ENCODE results near the gene EWSR1. TPM values are rescaled to one million over a fixed set of nuclear protein-coding genes. Genes with fewer than 3 reads are reported as not detected.

The EWSR1 gene
- polyA plus RNA-seq, 3 donors, result 81.2 to 280 (median 136) TPM

- DNase-seq, result no peak
- Mint-ChIP-seq H3K9me3 (no peaks in the 10 kb centered on the region), H3K4me1 (peaks cover 5% of the 10 kb centered on the region), H3K27ac (no peak overlapping the region), H3K4me3 (no peak overlapping the region), H3K27me3 (ENCODE audit: low read depth in 3 of 3) (peaks cover under 1 to 1% (median 1%) of the 10 kb centered on the region in 3 donors), H3K36me3 (no peaks in the 10 kb centered on the region)
- Histone ChIP-seq H3K9ac (ENCODE audit: insufficient read depth, low read length, poor library complexity, severe bottlenecking) (no peak overlapping the region), H3K9me3 (replicated peaks in 1 of 2; ENCODE audit: control insufficient read depth in 1 of 2, insufficient read depth in 1 of 2, low read length in 2 of 2) (no peaks in the 10 kb centered on the region), H3K36me3 (replicated peaks in 1 of 2; ENCODE audit: control insufficient read depth in 1 of 2, insufficient read depth in 2 of 2, low read length in 2 of 2) (no peaks in the 10 kb centered on the region), H3K27ac (ENCODE audit: low read depth in 1 of 2, low read length in 2 of 2) (no peak overlapping the region), H3K4me1 (ENCODE audit: control insufficient read depth in 1 of 2, insufficient read depth in 2 of 2, low read length in 2 of 2) (no peaks in the 10 kb centered on the region), H4K20me1 (ENCODE audit: insufficient read depth, low read length) (no peaks in the 10 kb centered on the region), H3K4me3 (replicated peaks in 1 of 3; ENCODE audit: low read depth in 2 of 3, low read length in 3 of 3) (no peak overlapping the region), H3K4me2 (replicated peaks; ENCODE audit: extremely low read depth, low read length, poor library complexity, severe bottlenecking) (no peak overlapping the region), H3K79me2 (ENCODE audit: insufficient read depth, low read length) (no peaks in the 10 kb centered on the region), H3K27me3 (ENCODE audit: control insufficient read depth in 2 of 2, insufficient read depth in 2 of 2, low read length in 2 of 2) (no peaks in the 10 kb centered on the region), H2AFZ (ENCODE audit: insufficient read depth, low read depth, low read length, poor library complexity, severe bottlenecking) (no peak overlapping the region)
- intact Hi-C loops (cut with micrococcal nuclease), result no loop called here
- WGBS (ENCODE audit: insufficient coverage), result 95% methylated on average over 8 of the region's 19 CpGs
- TF ChIP-seq, protein P1, sequence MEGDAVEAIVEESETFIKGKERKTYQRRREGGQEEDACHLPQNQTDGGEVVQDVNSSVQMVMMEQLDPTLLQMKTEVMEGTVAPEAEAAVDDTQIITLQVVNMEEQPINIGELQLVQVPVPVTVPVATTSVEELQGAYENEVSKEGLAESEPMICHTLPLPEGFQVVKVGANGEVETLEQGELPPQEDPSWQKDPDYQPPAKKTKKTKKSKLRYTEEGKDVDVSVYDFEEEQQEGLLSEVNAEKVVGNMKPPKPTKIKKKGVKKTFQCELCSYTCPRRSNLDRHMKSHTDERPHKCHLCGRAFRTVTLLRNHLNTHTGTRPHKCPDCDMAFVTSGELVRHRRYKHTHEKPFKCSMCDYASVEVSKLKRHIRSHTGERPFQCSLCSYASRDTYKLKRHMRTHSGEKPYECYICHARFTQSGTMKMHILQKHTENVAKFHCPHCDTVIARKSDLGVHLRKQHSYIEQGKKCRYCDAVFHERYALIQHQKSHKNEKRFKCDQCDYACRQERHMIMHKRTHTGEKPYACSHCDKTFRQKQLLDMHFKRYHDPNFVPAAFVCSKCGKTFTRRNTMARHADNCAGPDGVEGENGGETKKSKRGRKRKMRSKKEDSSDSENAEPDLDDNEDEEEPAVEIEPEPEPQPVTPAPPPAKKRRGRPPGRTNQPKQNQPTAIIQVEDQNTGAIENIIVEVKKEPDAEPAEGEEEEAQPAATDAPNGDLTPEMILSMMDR (IDR thresholded peaks at IDR 0.05), result no peak
Observed at GRCh38 chr22:29224121-29224858, 43.8 kb upstream of the EWSR1 start.

- H3K9me3 Mint-ChIP-seq, result no peaks in the 10 kb centered on the region
- Histone ChIP-seq H3K9ac (ENCODE audit: insufficient read depth, low read length, poor library complexity, severe bottlenecking) (peak overlapping the region; percentile 8), H3K4me2 (replicated peaks; ENCODE audit: extremely low read depth, low read length, poor library complexity, severe bottlenecking) (no peak overlapping the region), H4K20me1 (ENCODE audit: insufficient read depth, low read length) (no peaks in the 10 kb centered on the region), H2AFZ (ENCODE audit: insufficient read depth, low read depth, low read length, poor library complexity, severe bottlenecking) (no peak overlapping the region), H3K4me1 (ENCODE audit: control insufficient read depth in 1 of 2, insufficient read depth in 2 of 2, low read length in 2 of 2) (no peaks in the 10 kb centered on the region), H3K27me3 (ENCODE audit: control insufficient read depth in 2 of 2, insufficient read depth in 2 of 2, low read length in 2 of 2) (no peaks in the 10 kb centered on the region), H3K4me3 (replicated peaks in 1 of 3; ENCODE audit: low read depth in 2 of 3, low read length in 3 of 3) (no peak overlapping the region), H3K27ac (ENCODE audit: low read depth in 1 of 2, low read length in 2 of 2) (no peak overlapping the region), H3K36me3 (replicated peaks in 1 of 2; ENCODE audit: control insufficient read depth in 1 of 2, insufficient read depth in 2 of 2, low read length in 2 of 2) (no peaks in the 10 kb centered on the region), H3K9me3 (replicated peaks in 1 of 2; ENCODE audit: control insufficient read depth in 1 of 2, insufficient read depth in 1 of 2, low read length in 2 of 2) (no peaks in the 10 kb centered on the region), H3K79me2 (ENCODE audit: insufficient read depth, low read length) (no peaks in the 10 kb centered on the region)
- no peaks in the 10 kb centered on the region for H3K36me3 Mint-ChIP-seq
- 92% methylated on average over 5 of the region's 7 CpGs for WGBS (ENCODE audit: insufficient coverage)
- TF ChIP-seq, protein P1 (IDR thresholded peaks at IDR 0.05), result no peak
- H3K4me3 Mint-ChIP-seq, result no peak overlapping the region
- intact Hi-C loops (cut with micrococcal nuclease), result no loop called here
- H3K27ac Mint-ChIP-seq, result peak overlapping the region in 1 of 7 donors; percentile 2
- H3K27me3 Mint-ChIP-seq (ENCODE audit: low read depth in 3 of 3), result peaks cover 0 to 3% (median 1%) of the 10 kb centered on the region in 3 donors
- DNase-seq, result no peak
- H3K4me1 Mint-ChIP-seq, result peaks cover 5% of the 10 kb centered on the region
Observed at GRCh38 chr22:29224859-29225410, 43.1 kb upstream of the EWSR1 start.
